Urothelium cell line (cell line): ENCODE measurements around the gene CTDP1.

Experiments
- DNase-seq: peaks from one replicate; pipeline ENCODE4 v3.0.0; 2011; ENCODE audit warnings: low spot score, mixed read lengths
- FAIRE-seq: peaks from 2 replicates; lab custom pipeline; 2011; peaks lifted over from hg19 to GRCh38; lab: Jason Lieb, UNC

Gene CTDP1

GRCh38 chr18:79778291-79778791, 98.7 kb downstream of the CTDP1 start:
- no peak for FAIRE-seq

DNA sequence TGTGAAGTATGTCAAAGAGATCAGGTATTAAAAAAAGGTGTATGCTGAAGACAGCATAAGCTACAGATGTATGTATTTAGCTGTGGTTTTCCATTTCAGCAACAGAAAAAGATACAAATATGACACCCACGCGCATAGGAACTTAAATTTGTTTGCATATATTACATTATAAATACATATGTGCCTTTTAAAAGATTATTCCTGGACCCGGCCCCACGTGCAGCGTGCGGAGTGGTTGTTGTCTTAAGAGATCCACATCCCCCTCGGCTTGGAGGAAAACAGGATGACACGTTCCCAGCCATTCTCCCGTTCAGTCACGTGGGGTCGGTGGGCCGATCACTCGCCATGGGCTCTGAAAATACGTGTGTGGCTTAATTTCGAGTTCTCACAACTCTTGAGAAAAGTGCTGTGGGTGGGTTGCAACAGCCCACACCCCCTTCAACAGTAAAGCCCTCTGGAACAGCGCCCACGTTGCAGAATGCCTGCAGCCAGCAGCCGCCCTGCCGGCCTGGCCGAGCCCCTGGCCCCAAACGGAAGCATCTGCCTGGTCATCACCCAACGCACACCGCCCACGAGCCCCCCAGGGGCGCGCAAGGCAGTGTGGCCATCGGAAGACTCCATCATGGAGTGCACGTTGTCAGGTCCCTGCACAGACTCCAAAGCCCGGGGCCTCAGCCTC, 99.6 kb downstream of the CTDP1 start:
- DNase-seq (no peak), FAIRE-seq (no peak)

More at GRCh38 chr18:79778291-79778791, 98.7 kb downstream of the CTDP1 start:
- DNase-seq, result no peak

DNA sequence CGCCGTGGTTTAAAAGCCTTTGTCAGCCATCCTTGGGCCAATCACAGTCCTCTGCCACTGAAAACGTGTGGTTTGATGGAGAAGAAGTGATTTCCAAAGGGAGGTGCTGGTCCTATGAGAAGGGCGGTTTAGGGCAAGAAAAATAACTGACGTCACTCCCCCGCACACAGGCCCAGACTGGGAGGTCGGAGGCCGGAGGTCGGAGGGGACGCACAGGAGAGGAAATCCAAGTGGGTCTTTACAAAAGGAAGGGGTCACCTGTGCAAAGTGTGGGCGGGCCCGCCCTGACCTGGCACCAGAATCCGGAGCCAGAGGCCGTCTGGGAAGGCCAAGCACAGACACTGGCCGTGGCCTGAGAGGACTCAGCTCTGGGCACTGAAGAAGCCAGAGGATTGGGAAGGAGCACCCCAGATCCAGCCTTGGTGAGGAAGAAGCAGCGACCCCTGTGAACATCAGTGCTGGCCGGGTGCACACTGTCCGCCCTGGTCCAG, 100.1 kb downstream of the CTDP1 start:
- FAIRE-seq (no peak), DNase-seq (no peak)

DNA sequence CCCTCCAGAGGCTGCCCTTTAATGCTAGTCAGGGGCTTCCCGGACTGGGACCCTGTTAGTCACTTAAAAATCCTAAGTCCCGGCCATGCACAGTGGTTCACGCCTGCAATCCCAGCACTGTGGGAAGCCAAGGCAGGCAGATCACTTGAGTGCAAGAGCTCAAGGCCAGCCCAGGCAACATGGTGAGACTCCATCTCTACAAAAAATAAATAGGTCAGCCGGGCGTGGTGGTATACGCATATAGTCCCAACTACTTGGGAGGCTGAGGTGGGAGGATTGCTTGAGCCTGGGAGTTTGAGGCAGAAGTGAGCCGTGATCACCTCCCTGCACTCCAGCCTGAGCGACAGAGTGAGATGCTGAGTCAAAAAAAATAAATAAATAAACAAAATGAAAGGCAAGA, 100.9 kb downstream of the CTDP1 start:
- DNase-seq (no peak), FAIRE-seq (no peak)

DNA sequence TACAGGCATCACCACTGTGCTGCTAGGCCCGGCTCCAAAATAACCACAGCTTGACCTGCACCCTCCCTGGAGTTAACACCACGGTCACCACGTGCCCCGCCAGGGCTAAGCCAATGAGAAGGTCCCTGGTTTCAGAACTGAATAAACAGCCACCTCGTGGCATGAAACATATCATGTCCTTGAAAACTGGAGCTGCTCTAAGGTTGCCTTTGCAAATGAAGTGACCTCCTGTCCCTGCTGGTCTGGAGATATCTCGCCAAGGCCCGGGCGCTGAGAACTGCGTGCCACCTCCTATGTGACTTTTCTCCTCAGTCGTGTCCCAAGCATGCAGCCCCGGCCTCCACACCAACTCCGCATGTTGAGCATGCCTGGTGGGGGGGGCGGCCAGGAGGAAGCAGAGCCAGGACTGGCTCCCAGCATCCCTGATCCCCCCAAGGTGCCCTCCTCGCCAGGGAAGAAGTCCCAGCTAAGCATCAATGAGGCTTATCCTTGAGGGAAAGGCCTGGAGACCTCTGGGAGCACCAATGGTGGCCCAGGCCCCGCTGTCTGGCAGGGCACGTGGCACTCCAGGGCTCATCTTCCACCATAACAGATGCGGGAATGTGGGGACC, 101.8 kb downstream of the CTDP1 start:
- DNase-seq (no peak), FAIRE-seq (no peak)

DNA sequence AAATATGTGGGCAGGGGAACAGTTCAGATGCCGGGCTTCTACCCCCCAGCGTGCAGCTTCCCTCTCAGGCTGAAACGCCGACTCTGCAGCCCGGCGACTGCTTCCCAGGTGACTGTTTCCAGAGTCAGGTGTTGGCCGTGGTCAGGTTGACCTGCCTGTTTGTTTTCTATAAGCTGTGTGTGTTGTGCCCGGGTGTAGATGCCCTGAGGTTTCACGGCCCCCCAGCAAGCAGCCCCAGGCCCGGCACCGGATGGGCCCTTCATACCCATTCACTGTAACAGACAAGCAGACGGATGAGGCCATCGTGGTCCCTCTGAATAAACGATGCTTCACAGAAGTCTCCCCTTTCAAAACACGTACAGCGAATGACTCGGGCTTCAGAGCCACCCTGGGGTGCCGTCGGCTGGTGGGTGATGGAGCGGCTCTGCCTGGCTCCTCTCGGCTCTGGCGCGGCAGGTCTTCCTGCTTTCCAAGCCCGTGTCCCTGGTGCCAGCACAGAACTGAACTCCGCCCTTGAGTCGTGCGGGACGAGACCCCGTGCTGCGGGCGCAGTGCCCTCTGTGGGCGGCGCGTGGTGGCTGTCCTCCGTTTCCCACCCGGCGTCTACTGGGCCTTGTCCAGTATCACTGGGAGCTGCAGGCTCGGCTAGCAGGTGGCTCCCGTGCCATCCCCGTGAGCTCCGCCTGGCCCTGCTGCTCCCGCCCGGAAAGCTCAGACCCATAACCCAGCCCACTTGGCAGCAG, 103.1 kb downstream of the CTDP1 start:
- no peak for FAIRE-seq
- no peak for DNase-seq

DNA sequence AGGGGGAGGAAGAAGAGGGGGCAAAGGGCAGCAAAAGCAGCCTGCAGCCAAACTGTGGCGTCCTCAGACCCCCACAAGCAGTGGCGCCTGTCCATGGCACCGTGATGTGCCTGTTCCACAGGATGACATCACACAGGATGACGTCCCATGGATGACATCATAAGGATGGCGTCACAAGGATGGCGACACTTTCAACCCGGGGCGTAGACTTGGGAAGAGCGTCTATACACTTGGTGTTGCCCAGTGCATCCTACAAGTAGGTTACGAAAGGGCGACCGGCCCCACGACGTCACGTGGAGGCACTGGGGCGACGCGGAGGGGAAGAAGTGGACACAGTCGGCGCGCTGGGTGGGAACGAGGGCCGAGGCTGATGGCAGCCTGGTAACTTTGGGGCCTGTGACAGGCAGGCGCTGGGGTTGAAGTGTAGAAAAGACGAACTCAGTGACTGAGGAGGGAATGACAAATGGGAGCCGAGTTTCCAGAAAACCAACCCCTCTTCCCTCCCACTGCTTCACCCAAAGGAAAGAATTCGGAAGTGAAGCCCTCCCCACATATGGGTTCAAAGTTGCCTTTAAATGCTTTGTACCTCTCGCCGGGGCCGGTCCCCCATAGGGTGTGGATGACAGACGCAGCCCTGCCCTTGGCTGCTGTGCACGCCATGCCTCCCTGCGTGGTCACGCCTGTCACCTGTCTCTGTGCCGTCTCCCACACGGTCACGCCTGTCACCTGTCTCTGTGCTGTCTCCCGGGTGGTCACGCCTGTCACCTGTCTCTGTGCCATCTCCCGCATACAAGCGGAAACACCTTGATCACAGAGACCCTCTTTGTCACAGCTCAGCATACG, 104.7 kb downstream of the CTDP1 start:
- FAIRE-seq (peak; percentile 86), DNase-seq (no peak)

DNA sequence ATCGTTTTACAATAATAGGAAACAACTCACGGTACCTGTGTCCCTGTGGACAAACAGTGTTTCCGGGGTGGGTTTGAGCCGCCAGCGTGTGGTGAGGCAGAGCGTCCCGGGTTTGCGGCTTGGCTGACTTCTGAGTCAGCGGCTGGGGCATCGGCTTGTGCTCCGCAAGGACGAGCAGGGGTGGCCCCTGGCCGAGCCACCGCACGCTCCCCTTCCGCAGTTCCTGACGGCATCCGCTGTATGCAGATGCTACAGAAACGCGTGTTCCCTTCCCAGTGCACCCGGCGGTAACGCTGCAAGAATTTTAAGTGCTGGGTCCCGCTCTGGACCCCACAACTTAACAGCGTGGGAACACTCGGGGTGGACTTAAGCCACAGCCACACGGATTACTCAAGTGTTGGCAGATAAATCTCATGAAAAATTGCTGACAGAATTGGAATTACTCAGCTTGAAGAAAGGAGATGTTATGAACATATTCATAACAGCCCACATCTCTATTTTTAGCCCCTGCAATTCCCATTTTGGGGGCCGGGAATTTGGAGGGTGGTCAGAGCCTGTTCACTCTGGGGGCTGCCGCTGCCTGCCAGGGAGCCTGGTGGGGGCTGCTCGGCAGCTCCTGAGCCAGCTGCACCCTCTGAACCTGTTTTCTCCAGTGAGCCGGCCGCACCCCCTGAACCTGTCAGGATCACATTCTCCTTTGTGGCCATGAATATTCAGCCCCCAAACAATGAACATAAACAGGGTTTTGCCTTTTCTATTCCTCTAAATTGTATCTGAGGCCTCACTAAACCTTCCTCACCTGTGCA, 105.6 kb downstream of the CTDP1 start:
- FAIRE-seq, result peak; percentile 85
- DNase-seq, result peak; percentile 81

GRCh38 chr18:79785831-79786230, 106.2 kb downstream of the CTDP1 start:
- FAIRE-seq (no peak), DNase-seq (no peak)

DNA sequence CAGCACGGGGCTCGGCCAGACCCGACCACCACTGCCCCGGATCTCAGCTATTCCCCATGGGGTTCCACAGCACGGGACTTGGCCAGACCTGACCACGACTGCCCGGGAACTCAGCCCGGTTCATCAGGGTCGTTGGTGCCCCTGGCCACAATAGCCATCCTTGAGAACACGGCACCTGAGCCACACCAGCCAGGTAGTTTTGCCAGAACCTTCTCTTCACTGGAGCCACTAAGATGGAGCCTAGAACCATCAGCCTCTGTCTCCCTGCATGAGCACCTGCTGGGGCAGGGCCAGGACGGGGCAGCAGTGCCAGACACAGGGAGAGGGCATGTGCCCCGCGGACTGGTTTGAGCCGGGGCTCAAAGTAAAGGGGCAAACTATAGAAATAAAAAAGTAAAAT, 106.7 kb downstream of the CTDP1 start:
- DNase-seq, result no peak
- FAIRE-seq, result no peak

DNA sequence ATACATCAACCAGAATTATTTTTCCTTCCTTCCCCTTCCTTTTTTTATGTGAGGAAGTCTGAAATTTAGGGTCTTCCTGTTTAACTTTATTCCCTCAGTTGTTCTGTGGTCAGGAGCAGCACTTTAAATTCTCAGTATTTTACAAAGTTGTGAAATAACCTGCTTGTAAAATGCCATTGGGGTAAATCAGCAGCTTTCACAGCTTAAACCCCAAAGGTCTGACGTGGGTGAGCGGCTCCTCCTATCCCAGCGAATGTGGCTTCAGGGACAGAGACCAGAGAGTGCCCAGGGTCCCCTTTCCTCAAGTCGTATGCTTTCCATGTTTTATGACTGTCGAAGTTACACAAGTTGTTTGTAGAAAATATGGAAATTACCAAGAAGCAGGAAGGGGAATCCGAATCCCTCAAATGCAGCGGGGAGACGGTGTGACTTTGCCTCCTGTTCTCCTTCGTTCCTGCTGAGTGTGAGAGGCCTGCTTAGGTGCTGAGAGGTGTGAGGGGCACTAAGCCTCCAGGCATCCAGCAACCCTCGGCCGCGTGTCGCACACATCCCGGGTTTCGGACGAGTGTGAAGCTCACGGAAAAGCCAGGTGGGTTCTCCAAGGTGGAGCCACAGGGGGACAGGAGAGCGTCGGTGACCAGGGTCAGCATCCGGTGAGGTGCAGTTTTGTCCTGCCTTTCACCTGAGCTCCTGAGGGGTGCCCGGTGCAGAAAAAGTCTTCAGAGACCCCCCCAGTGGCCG, 107.4 kb downstream of the CTDP1 start:
- no peak for FAIRE-seq
- DNase-seq, result no peak

DNA sequence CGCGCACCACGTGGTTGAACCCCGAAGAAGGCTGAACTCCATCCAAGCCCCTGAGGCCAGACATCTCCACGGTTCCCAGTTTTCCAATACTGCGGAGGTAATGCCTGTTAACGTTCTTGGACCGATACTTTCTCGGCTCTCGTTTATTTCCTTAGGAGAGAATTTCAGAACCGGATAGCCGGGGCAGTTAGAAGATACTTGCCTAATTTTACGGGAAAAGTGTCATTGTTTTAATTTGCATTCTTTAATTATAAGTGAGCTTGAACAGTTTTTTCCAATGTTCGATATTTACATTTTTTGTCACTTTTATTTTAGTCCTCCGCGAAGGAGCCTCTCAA, 107.9 kb downstream of the CTDP1 start:
- FAIRE-seq, result no peak
- no peak for DNase-seq

GRCh38 chr18:79787865-79788733, 108.5 kb downstream of the CTDP1 start:
- no peak for DNase-seq
- FAIRE-seq, result no peak

DNA sequence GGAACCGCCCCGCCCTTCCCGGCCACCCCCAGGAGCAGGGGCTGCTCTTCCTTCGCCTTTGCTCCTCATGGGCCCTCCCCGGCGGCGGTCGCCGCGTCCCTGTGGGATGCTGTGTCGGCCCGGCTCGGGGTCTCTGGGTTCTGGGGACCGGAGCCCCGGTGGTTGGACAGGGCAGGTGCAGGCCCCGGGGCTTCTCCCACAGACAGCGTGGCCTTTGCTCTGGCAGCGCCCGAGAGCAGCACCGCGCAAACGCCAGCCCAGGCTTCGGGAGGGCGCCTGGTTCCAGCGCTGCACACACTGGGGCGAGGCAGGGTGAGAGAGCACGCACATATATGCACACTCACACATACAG, 109.1 kb downstream of the CTDP1 start:
- no peak for DNase-seq
- FAIRE-seq, result no peak

- peak; percentile 97 for FAIRE-seq
- DNase-seq, result no peak
These were observed 109.7 kb downstream of the CTDP1 start for GRCh38 chr18:79789091-79789891.

DNA sequence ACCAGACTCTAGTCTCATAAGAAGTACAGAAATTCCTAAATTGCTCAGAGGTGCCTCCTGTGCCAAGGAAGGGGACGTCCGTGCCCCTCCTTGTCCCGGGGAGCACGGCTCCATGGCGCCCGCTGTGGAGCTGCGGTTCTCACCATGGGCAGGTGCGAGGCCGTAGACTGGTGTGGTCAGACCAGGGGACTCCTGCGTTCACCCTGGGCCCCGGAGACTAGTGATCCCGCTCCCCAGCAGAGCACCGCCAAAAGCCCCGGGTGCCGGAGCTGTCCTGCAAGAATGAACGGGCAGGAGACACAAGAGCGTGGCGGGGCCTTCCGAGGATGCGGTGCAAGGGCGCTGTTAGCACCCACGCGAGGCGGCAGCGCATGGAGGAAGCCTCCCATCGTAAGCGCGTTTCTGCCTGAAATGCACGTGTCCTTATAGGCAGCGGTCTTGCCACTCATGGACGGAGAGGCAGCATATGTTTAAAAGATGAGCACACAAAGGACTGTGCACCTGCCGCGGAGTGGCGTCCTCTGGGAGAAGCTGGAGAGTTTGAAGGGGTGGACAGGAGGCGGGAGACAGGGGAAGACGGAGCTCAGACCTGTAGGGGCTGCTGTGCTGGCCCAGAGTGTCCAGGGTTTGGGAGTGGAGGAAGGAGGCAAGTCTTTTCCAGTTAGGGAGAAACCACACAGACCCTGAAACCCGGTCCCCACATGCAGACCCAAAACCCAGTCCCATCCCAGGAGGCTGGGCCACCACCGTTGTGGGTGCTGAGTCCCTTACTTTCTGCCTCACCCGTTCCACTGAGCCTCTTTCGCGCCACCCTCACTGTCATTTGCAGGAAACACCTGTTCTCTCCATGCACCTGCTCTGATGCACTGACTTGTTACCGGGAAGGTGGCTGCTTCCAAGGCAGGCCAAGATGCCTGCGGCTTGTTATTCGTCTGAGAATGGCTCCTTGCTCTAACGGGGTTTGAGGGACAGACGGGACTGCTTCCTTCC, 110.6 kb downstream of the CTDP1 start:
- no peak for DNase-seq
- FAIRE-seq, result peak; percentile 65
